ENCODE results near the gene IGFBP2. TPM values are rescaled to one million over a fixed set of nuclear protein-coding genes. Genes with fewer than 3 reads are reported as not detected.

The IGFBP2 gene
- total and polyA plus RNA-seq, 2 of the 8 experiments (the other 6 are each of a cell fraction or from before 2014, with no cell fraction given): 326 to 782 TPM

- Histone ChIP-seq H3K14ac (ENCODE audit: insufficient read length) (no peak overlapping the region), H4K20me1 (replicated peaks in 1 of 2; ENCODE audit: control insufficient read depth in 1 of 2, insufficient read depth in 2 of 2, low read length in 2 of 2) (peaks cover 3 to 6% of the 10 kb centered on the region in 2 experiments), H3K56ac (replicated peaks; ENCODE audit: insufficient read length, low read depth, low read length) (no peak overlapping the region), H3K4me3 (ENCODE audit: extremely low read depth in 1 of 4, insufficient read depth in 2 of 4, low read depth in 3 of 4, low read length in 4 of 4) (no peak overlapping the region), H3K36me3 (ENCODE audit: control insufficient read depth in 2 of 4, insufficient read depth in 4 of 4, low read length in 3 of 4) (peaks cover 7 to 25% (median 20%) of the 10 kb centered on the region in 4 experiments; a peak in 7 of 8 replicates), H3K9me3 (ENCODE audit: insufficient read depth in 2 of 2, low read depth in 1 of 2, low read length in 1 of 2) (no peaks in the 10 kb centered on the region), H3K4me2 (ENCODE audit: insufficient read depth in 1 of 2, low read depth in 2 of 2, low read length in 2 of 2) (no peak overlapping the region), H3K79me1 (ENCODE audit: low read depth, low read length) (peaks cover 15% of the 10 kb centered on the region), H3K27ac (ENCODE audit: low read depth, low read length) (no peak overlapping the region), H4K91ac (replicated peaks; ENCODE audit: insufficient read length, low read length) (no peak overlapping the region), H3K79me2 (ENCODE audit: control insufficient read depth in 1 of 2, insufficient read depth in 2 of 2, low read length in 2 of 2) (peaks cover 0 to 20% of the 10 kb centered on the region in 2 experiments; a peak in 3 of 4 replicates), H3K4ac (replicated peaks; ENCODE audit: insufficient read length, low read depth, low read length) (no peak overlapping the region), H3K27me3 (replicated peaks in 1 of 4; ENCODE audit: control insufficient read depth in 3 of 4, extremely low read depth in 1 of 4, insufficient read depth in 3 of 4, low read length in 3 of 4) (no peaks in the 10 kb centered on the region), H3K4me1 (replicated peaks in 1 of 4; ENCODE audit: control insufficient read depth in 3 of 4, insufficient read depth in 4 of 4, low read length in 3 of 4) (peaks cover 0 to 13% (median 11%) of the 10 kb centered on the region in 4 experiments; a peak in 6 of 7 replicates), H2BK20ac (ENCODE audit: low read length) (no peak overlapping the region), H2AFZ (ENCODE audit: low read length) (no peak overlapping the region), H3K9ac (replicated peaks in 1 of 4; ENCODE audit: extremely low read depth in 1 of 4, low read depth in 3 of 4, low read length in 3 of 4) (no peak overlapping the region), H3K23me2 (ENCODE audit: low read depth, low read length) (no peaks in the 10 kb centered on the region), H2BK5ac (ENCODE audit: low read depth, low read length) (no peak overlapping the region), H2BK15ac (ENCODE audit: low read length) (no peak overlapping the region), H2BK120ac (replicated peaks; ENCODE audit: low read depth, low read length) (no peak overlapping the region), H2AK5ac (ENCODE audit: low read depth, low read length) (no peak overlapping the region), H3K23ac (ENCODE audit: insufficient read length) (no peak overlapping the region), H4K5ac (ENCODE audit: insufficient read length, low read depth, low read length) (no peak overlapping the region), H4K8ac (ENCODE audit: extremely low read depth, insufficient read depth, low read length) (no peak overlapping the region; the same call in 1 of the 2 replicates), H3K18ac (ENCODE audit: extremely low read depth, low read length) (no peak overlapping the region), H2BK12ac (ENCODE audit: low read depth, low read length) (no peak overlapping the region)
- CTCF ChIA-PET (ENCODE audit: partially characterized antibody): interaction anchor here (0.9 to 15.9 kb wide), 5 partner anchors 15 to 141 kb away, joined by 3 to 493 read pairs (median 4); no protein-coding TSS in a partner anchor
- WGBS, 2 experiments (ENCODE audit: extremely low coverage in 1 of 2, insufficient coverage in 1 of 2, insufficient read length in 1 of 2, insufficient replicate concordance in 2 of 2, low coverage in 1 of 2, low lambda C conversion rate in 2 of 2, missing lambda C conversion rate in 1 of 2): 94% methylated on average over 20 of the region's 20 CpGs; no CpG with 5 or more reads in 1 of the 2 experiments
- DNase-seq (ENCODE audit: low read depth in 1 of 2, low spot score in 2 of 2) (no peak), FAIRE-seq (no peak)
- POLR2A ChIA-PET (ENCODE audit: partially characterized antibody): interaction anchor here (0.8 to 2.5 kb wide), 7 partner anchors 8 to 160 kb away, joined by 3 to 7 read pairs (median 4); no protein-coding TSS in a partner anchor
- TF ChIP-seq RNF2 (IDR thresholded peaks at IDR 0.05; ENCODE audit: borderline replicate concordance, low read depth, low read length, missing control alignments, poor library complexity, severe bottlenecking) (no peak), BRCA1 (IDR thresholded peaks at IDR 0.05; ENCODE audit: low read depth, low read length) (no peak)
Measured at GRCh38 chr2:216661639-216662375, 28.6 kb downstream of the IGFBP2 start.

All from H1 (cell line).